NCI-H187 treated with DMSO at 0.1 percent for 48 hours (cell line): ENCODE results near the gene LHFPL6.

Source experiments
- DNase-seq: peaks from one replicate; lab custom pipeline; 2025; lab: John Stamatoyannopoulos, UW

The LHFPL6 gene

GRCh38 chr13:39590466-39591036 lies 12.4 kb downstream of the LHFPL6 start:
- no peak for DNase-seq

GRCh38 chr13:39588384-39588783 lies 14.6 kb downstream of the LHFPL6 start:
- DNase-seq: no peak

GRCh38 chr13:39587939-39588338 lies 15.1 kb downstream of the LHFPL6 start:
- DNase-seq: no peak

GRCh38 chr13:39586958-39587605 lies 15.9 kb downstream of the LHFPL6 start:
- DNase-seq: no peak

GRCh38 chr13:39586151-39586550 lies 16.8 kb downstream of the LHFPL6 start:
- no peak for DNase-seq

- no peak for DNase-seq
Observed at GRCh38 chr13:39585219-39585618, 17.8 kb downstream of the LHFPL6 start.

- no peak for DNase-seq
Observed at GRCh38 chr13:39580881-39581575, 22.0 kb downstream of the LHFPL6 start.

- DNase-seq: no peak
Observed at GRCh38 chr13:39578821-39579291, 24.1 kb downstream of the LHFPL6 start.

- DNase-seq: no peak
Observed at GRCh38 chr13:39577838-39578491, 25.0 kb downstream of the LHFPL6 start.

GRCh38 chr13:39577203-39577602 lies 25.8 kb downstream of the LHFPL6 start:
- no peak for DNase-seq

GRCh38 chr13:39575641-39576238 lies 27.3 kb downstream of the LHFPL6 start:
- DNase-seq: no peak

- no peak for DNase-seq
Observed at GRCh38 chr13:39571502-39572092, 31.4 kb downstream of the LHFPL6 start.

GRCh38 chr13:39567569-39567968 lies 35.4 kb downstream of the LHFPL6 start:
- no peak for DNase-seq

- no peak for DNase-seq
Observed at GRCh38 chr13:39566216-39566869, 36.6 kb downstream of the LHFPL6 start.

GRCh38 chr13:39565036-39565949 lies 37.7 kb downstream of the LHFPL6 start:
- no peak for DNase-seq

- no peak for DNase-seq
Observed at GRCh38 chr13:39563470-39563735, 39.6 kb downstream of the LHFPL6 start.

GRCh38 chr13:39561971-39562370 lies 41.0 kb downstream of the LHFPL6 start:
- DNase-seq: no peak

GRCh38 chr13:39559847-39560246 lies 43.1 kb downstream of the LHFPL6 start:
- no peak for DNase-seq

- DNase-seq: no peak
Observed at GRCh38 chr13:39557285-39557955, 45.6 kb downstream of the LHFPL6 start.

GRCh38 chr13:39556866-39557265 lies 46.1 kb downstream of the LHFPL6 start:
- no peak for DNase-seq
